AG10803 (cell line): ENCODE data around the gene CYBC1.

Source experiments
- DNase-seq: peaks from one replicate; pipeline ENCODE4 v3.0.0; 2010; ENCODE audit warnings: low read depth
- H3K4me3 ChIP-seq: 2 replicates; pipeline ENCODE4 v1.5.1; 2011; ENCODE audit warnings: mild to moderate bottlenecking, low read length, control low read depth
- CTCF ChIP-seq: conservative IDR thresholded peaks from 2 replicates; pipeline ENCODE4 v1.5.1; 2011; ENCODE audit warnings: mild to moderate bottlenecking, low read length, control low read depth, inconsistent platforms

The CYBC1 gene

GRCh38 chr17:82435601-82436583, 14.7 kb downstream of the CYBC1 start:
- TF ChIP-seq CTCF = no peak
- DNase-seq = no peak
- no peak overlapping the region for H3K4me3 ChIP-seq

GRCh38 chr17:82435103-82435502, 15.4 kb downstream of the CYBC1 start:
- no peak overlapping the region for H3K4me3 ChIP-seq
- DNase-seq = no peak
- no peak for TF ChIP-seq CTCF

GRCh38 chr17:82434216-82434565, 16.4 kb downstream of the CYBC1 start:
- H3K4me3 ChIP-seq = no peak overlapping the region
- no peak for TF ChIP-seq CTCF
- no peak for DNase-seq

GRCh38 chr17:82433560-82434215, 16.9 kb downstream of the CYBC1 start:
- H3K4me3 ChIP-seq = no peak overlapping the region
- DNase-seq = no peak

GRCh38 chr17:82432017-82432416, 18.5 kb downstream of the CYBC1 start:
- TF ChIP-seq CTCF = no peak
- DNase-seq = no peak
- no peak overlapping the region for H3K4me3 ChIP-seq

More at GRCh38 chr17:82433560-82434215, 16.9 kb downstream of the CYBC1 start:
- TF ChIP-seq CTCF = no peak

GRCh38 chr17:82429824-82430223, 20.7 kb downstream of the CYBC1 start:
- H3K4me3 ChIP-seq = no peak overlapping the region
- DNase-seq = no peak
- no peak for TF ChIP-seq CTCF
